GM15510 (cell line): Measurements from ENCODE around the gene PCYOX1L.

Experiments
- POLR2A ChIP-seq: IDR thresholded peaks from 3 replicates; pipeline ENCODE4 v1.6.1; 2011; ENCODE audit warnings: borderline replicate concordance; ENCODE audit not compliant: insufficient read length; ENCODE audit errors: extremely low read depth

The PCYOX1L gene

GRCh38 chr5:149371296-149371962, 13.6 kb downstream of the PCYOX1L start:
- no peak for TF ChIP-seq POLR2A

- TF ChIP-seq POLR2A: no peak
These were observed 14.4 kb downstream of the PCYOX1L start for GRCh38 chr5:149372076-149372795.

DNA sequence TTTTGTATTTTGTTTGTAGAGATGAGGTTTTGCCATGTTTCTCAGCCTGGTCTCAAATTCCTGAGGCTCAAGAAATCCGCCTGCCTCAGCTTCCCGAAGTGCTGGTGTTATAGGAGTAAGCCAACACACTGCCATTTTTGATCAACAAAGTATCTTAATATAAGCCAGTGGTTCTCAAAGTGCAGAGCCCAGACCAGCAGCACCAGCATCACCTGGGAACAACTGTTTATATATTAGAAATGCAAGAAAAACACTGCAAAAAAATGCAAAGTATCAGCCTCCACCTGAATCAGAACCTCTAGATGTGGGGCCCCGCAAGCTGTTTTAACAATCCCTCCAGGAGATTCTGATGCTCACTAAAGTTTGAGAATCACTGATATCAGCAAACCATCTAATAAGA, 15.1 kb downstream of the PCYOX1L start:
- TF ChIP-seq POLR2A: no peak

GRCh38 chr5:149374303-149374702, 16.5 kb downstream of the PCYOX1L start:
- no peak for TF ChIP-seq POLR2A

GRCh38 chr5:149374801-149375200, 17.0 kb downstream of the PCYOX1L start:
- no peak for TF ChIP-seq POLR2A

- no peak for TF ChIP-seq POLR2A
These were observed 17.6 kb downstream of the PCYOX1L start for GRCh38 chr5:149375434-149375833.

- TF ChIP-seq POLR2A: no peak
These were observed 18.3 kb downstream of the PCYOX1L start for GRCh38 chr5:149376104-149376503.

DNA sequence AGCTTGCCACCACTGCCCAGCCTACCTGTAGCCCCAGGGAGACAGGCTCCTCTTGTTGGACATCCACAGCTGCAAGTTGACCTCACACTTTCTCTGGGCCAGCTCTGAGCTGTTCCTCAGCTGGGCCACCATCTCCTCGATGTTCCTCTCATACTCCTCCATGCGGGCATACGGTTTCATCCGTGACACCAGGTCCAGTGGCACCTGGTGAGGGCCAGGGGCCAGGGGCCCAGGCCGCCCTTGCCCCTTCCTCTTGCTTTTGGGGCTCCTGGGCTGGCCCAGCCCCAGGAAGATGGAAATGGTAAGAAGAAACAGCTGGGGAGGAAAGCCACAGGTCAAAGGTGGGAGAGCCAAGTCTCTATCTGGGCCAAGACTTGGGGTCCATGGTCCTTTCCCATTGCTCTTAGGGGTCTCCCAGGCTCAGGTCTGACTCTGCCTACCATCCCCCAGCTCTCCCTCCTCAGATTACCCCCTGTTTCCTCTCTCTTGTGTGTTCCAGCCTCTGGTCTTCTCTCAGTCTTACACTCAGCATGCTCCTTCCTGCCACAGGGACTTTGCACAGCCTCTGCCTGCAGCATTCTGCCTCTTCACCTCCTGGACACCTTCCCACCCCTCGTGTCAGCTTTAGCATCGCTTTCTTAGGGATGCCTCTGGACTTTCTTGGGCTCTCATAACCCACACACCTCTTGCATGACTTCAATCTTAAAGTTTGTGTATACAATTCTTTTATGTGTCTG, 19.0 kb downstream of the PCYOX1L start:
- no peak for TF ChIP-seq POLR2A

- TF ChIP-seq POLR2A: no peak
These were observed 20.5 kb downstream of the PCYOX1L start for GRCh38 chr5:149378241-149378820.

- TF ChIP-seq POLR2A: no peak
These were observed 21.4 kb downstream of the PCYOX1L start, which contains the start of gene IL17B for GRCh38 chr5:149379177-149379761. TSS of gene IL17B (minus strand) at chr5:149379292. CDS start at chr5:149379225, 67 bp downstream.

DNA sequence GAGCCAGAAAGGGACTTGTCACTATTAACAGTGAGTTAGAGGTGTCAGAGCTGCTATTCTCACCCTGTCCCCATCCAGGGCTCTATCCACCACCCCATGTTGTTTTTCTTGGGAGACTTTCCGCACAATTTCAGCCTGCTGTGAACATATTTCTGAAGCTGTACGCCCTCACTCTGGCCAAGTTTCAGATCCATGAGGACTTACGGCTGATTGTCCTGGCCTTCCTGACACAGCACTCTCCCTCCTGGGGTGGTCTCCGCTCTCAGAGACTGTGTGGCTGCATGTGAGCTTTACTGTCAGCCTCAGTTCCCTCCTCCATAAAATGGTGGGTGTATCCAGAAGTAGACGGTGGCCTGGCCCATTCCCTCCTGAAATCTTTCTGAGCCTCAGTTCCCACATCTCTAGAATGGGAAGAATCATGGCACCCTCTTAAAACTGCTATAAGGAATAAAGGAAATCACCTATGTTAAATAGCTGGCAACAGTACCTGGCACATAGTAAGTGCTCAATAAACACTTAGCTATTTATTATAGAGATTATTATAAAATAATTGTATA, 22.1 kb downstream of the PCYOX1L start:
- no peak for TF ChIP-seq POLR2A

GRCh38 chr5:149380466-149381121, 22.7 kb downstream of the PCYOX1L start:
- no peak for TF ChIP-seq POLR2A

- TF ChIP-seq POLR2A: no peak
These were observed 23.6 kb downstream of the PCYOX1L start for GRCh38 chr5:149381261-149381985.
